GM23338 (cell line): ENCODE data around the gene RUNX1. TPM values are rescaled to one million over a fixed set of nuclear protein-coding genes. Genes with fewer than 3 reads are reported as not detected.

ENCODE experiments used
- ATAC-seq: fragments of 200-7000 bp; cut with Tn5 transposase; 3 replicates; pipeline ENCODE4 v1.9.1; 2020
- DNase-seq: peaks from one replicate; pipeline ENCODE4 v3.0.0-alpha.2; 2015; ENCODE audit warnings: low spot score
- H2AFZ ChIP-seq: fragments of 200-600 bp; sonication (generic); 2 replicates; pipeline ENCODE4 v1.8.0; 2016; ENCODE audit warnings: antibody characterized with exemption, mild to moderate bottlenecking, moderate library complexity
- H3F3A ChIP-seq: fragments of 200-600 bp; sonication (generic); replicated peaks from 2 replicates; pipeline ENCODE4 v1.8.0; 2017; ENCODE audit warnings: antibody characterized with exemption, mixed run types, low read depth
- H3K27ac ChIP-seq: fragments of 200-600 bp; sonication (generic); 2 replicates; pipeline ENCODE4 v1.6.1; 2016; ENCODE audit warnings: low read depth
- H3K27me3 ChIP-seq: fragments of 200-600 bp; sonication (generic); 2 replicates; pipeline ENCODE4 v1.8.0; 2016; ENCODE audit warnings: mild to moderate bottlenecking, mixed run types, moderate library complexity; ENCODE audit not compliant: insufficient read depth
- H3K36me3 ChIP-seq: fragments of 200-600 bp; sonication (generic); 2 replicates; pipeline ENCODE4 v1.8.0; 2016; ENCODE audit warnings: mild to moderate bottlenecking; ENCODE audit not compliant: insufficient read depth
- H3K4me1 ChIP-seq: fragments of 200-600 bp; sonication (generic); 2 replicates; pipeline ENCODE4 v1.8.0; 2016; ENCODE audit warnings: mild to moderate bottlenecking, moderate library complexity; ENCODE audit not compliant: insufficient read depth
- H3K4me2 ChIP-seq: fragments of 200-600 bp; sonication (generic); 2 replicates; pipeline ENCODE4 v1.7.1; 2017; ENCODE audit warnings: mixed run types
- H3K4me3 ChIP-seq: fragments of 200-600 bp; sonication (generic); 2 replicates; pipeline ENCODE4 v1.6.1; 2016; ENCODE audit warnings: mixed run types
- H3K79me2 ChIP-seq: fragments of 200-600 bp; sonication (generic); replicated peaks from 2 replicates; pipeline ENCODE4 v1.8.0; 2017; ENCODE audit warnings: mild to moderate bottlenecking; ENCODE audit not compliant: insufficient read depth
- H3K9me2 ChIP-seq: fragments of 200-600 bp; sonication (generic); 2 replicates; pipeline ENCODE4 v1.8.0; 2017; ENCODE audit not compliant: insufficient read depth
- H4K20me1 ChIP-seq: fragments of 200-600 bp; sonication (generic); replicated peaks from 2 replicates; pipeline ENCODE4 v1.8.0; 2017; ENCODE audit warnings: mild to moderate bottlenecking; ENCODE audit not compliant: insufficient read depth
- H3K27ac Mint-ChIP-seq: 2 replicates; pipeline ENCODE4 v1.8.0; 2020; ENCODE audit warnings: inconsistent platforms, mild to moderate bottlenecking, moderate library complexity, mixed read lengths
- H3K27me3 Mint-ChIP-seq: 3 replicates; pipeline ENCODE4 v1.8.0; 2022; ENCODE audit warnings: low read depth, mild to moderate bottlenecking, moderate library complexity, mixed read lengths, inconsistent platforms; ENCODE audit not compliant: insufficient read depth, poor library complexity
- H3K36me3 Mint-ChIP-seq: 3 replicates; pipeline ENCODE4 v1.8.0; 2021; ENCODE audit warnings: low read depth, mild to moderate bottlenecking, inconsistent platforms, moderate library complexity, mixed read lengths
- H3K4me1 Mint-ChIP-seq: 3 replicates; pipeline ENCODE4 v1.8.0; 2020; ENCODE audit warnings: mild to moderate bottlenecking, inconsistent platforms, mixed read lengths
- H3K4me3 Mint-ChIP-seq: 3 replicates; pipeline ENCODE4 v1.8.0; 2021; ENCODE audit warnings: moderate library complexity, mild to moderate bottlenecking, inconsistent platforms, mixed read lengths
- H3K9me3 Mint-ChIP-seq: 3 replicates; pipeline ENCODE4 v1.8.0; 2020; ENCODE audit warnings: moderate library complexity, mild to moderate bottlenecking, inconsistent platforms, mixed read lengths
- CREB1 ChIP-seq: fragments of 250-450 bp; sonication (Bioruptor Pico); IDR thresholded peaks from 2 replicates; pipeline ENCODE4 v1.5.0; 2020; ENCODE audit warnings: low read depth, mild to moderate bottlenecking, moderate library complexity
- EZH2 ChIP-seq: fragments of 200-600 bp; sonication (generic); IDR thresholded peaks from one replicate; pipeline ENCODE4 v1.8.0; 2017; ENCODE audit warnings: antibody characterized with exemption, mild to moderate bottlenecking, low read depth; ENCODE audit not compliant: unreplicated experiment
- EZH2phosphoT487 ChIP-seq: fragments of 200-600 bp; sonication (generic); IDR thresholded peaks from one replicate; pipeline ENCODE4 v1.8.1; 2018; ENCODE audit warnings: antibody characterized with exemption; ENCODE audit not compliant: unreplicated experiment
- NANOG ChIP-seq: IDR thresholded peaks from 2 replicates; pipeline ENCODE4 v1.6.1; 2016; ENCODE audit warnings: antibody characterized with exemption, borderline replicate concordance
- POLR2AphosphoS5 ChIP-seq: IDR thresholded peaks from 2 replicates; pipeline ENCODE4 v1.6.1; 2016; ENCODE audit warnings: antibody characterized with exemption, low read depth
- REST ChIP-seq: IDR thresholded peaks from one replicate; pipeline ENCODE4 v1.6.1; 2018; ENCODE audit warnings: antibody characterized with exemption; ENCODE audit not compliant: unreplicated experiment
- polyA plus RNA-seq: library from polyadenylated mRNA; unstranded; fragments of >200 nt; fragmentation: Nextera tagmentation; extraction: Ambion mirVana; gene quantifications from 2 replicates; pipeline ENCODE4 v1.2.1, GENCODE V29; 2016
- total RNA-seq: library from RNA; depleted of rRNA; stranded (reverse); fragments of >200 nt; shearing (Covaris generic); gene quantifications from 2 replicates; pipeline ENCODE4 v1.2.3, GENCODE V29; 2014

RUNX1 gene
- total and polyA plus RNA-seq, 2 experiments from 2014 or later: 0.29 to 1.1 TPM

- no peak for TF ChIP-seq EZH2phosphoT487
- no peak for TF ChIP-seq POLR2AphosphoS5
- TF ChIP-seq NANOG: no peak
- no peak for TF ChIP-seq REST
- TF ChIP-seq EZH2: no peak
- peak overlapping the region; percentile 67 for H3K4me3 ChIP-seq
- H3K36me3 ChIP-seq: no peaks in the 10 kb centered on the region
- Mint-ChIP-seq H3K9me3 (peaks cover 3% of the 10 kb centered on the region; the same call in 1 of the 3 replicates), H3K4me1 (peaks cover 30% of the 10 kb centered on the region), H3K27me3 (peaks cover 78% of the 10 kb centered on the region), H3K27ac (no peak overlapping the region), H3K4me3 (peak overlapping the region; percentile 79), H3K36me3 (no peaks in the 10 kb centered on the region; the same call in 2 of the 3 replicates)
- peak; percentile 53 for DNase-seq
- no peaks in the 10 kb centered on the region for H3K9me2 ChIP-seq
- no peak overlapping the region for H2AFZ ChIP-seq
- ATAC-seq: no peak
- peaks cover 12% of the 10 kb centered on the region for H4K20me1 ChIP-seq
- H3K27me3 ChIP-seq: peaks cover 95% of the 10 kb centered on the region
- peak overlapping the region; percentile 90 for H3K4me2 ChIP-seq
- H3F3A ChIP-seq: peaks cover 18% of the 10 kb centered on the region
- no peaks in the 10 kb centered on the region for H3K79me2 ChIP-seq
- no peak overlapping the region for H3K27ac ChIP-seq
- H3K4me1 ChIP-seq: peaks cover 31% of the 10 kb centered on the region
These were observed 162.0 kb downstream of the RUNX1 start for GRCh38 chr21:34887105-34887442.

- peaks cover 12% of the 10 kb centered on the region for H4K20me1 ChIP-seq
- Mint-ChIP-seq H3K4me1 (peaks cover 25% of the 10 kb centered on the region), H3K4me3 (peak overlapping the region; percentile 79), H3K27ac (no peak overlapping the region), H3K9me3 (peaks cover 3% of the 10 kb centered on the region; the same call in 1 of the 3 replicates), H3K27me3 (peaks cover 72% of the 10 kb centered on the region), H3K36me3 (no peaks in the 10 kb centered on the region; the same call in 2 of the 3 replicates)
- no peaks in the 10 kb centered on the region for H3K36me3 ChIP-seq
- H3K27me3 ChIP-seq: peaks cover 95% of the 10 kb centered on the region
- no peaks in the 10 kb centered on the region for H3K79me2 ChIP-seq
- DNase-seq: peak; percentile 56
- ATAC-seq: peak; percentile 6
- peaks cover 31% of the 10 kb centered on the region for H3K4me1 ChIP-seq
- H3K4me3 ChIP-seq: peak overlapping the region; percentile 67
- no peak overlapping the region for H2AFZ ChIP-seq
- H3K9me2 ChIP-seq: no peaks in the 10 kb centered on the region
- peak overlapping the region; percentile 74 for H3K4me2 ChIP-seq
- peaks cover 18% of the 10 kb centered on the region for H3F3A ChIP-seq
- H3K27ac ChIP-seq: no peak overlapping the region
- no peak for TF ChIP-seq CREB1 (CRISPR knock-in tag)
- TF ChIP-seq NANOG: no peak
- TF ChIP-seq EZH2: peak; percentile 41
These were observed 162.6 kb downstream of the RUNX1 start for GRCh38 chr21:34886240-34887104.
